Activated CD4-positive, alpha-beta memory T cell treated with anti-CD3 and anti-CD28 coated beads, Interleukin-2, amount 10 ng/mL, durations not matched to agents 7 days and 5 days (primary cell): ENCODE measurements around the gene MACROD1. TPM values are rescaled to one million over a fixed set of nuclear protein-coding genes. Genes with fewer than 3 reads are reported as not detected.

ENCODE experiments used
- CTCF ChIA-PET: fragments of 350-600 bp; sonication (Branson Sonifier 250); formaldehyde crosslinking; loops from one replicate; lab custom pipeline; 2021; ENCODE audit warnings: antibody characterized with exemption, inconsistent platforms; lab: Charles Lee
- POLR2A ChIA-PET: fragments of 350-600 bp; sonication (Branson Sonifier 250); formaldehyde crosslinking; loops from one replicate; lab custom pipeline; 2021; ENCODE audit warnings: antibody characterized with exemption; lab: Charles Lee
- DNase-seq: peaks from one replicate; pipeline ENCODE4 v3.0.0-alpha.2; 2020
- H3K27ac Mint-ChIP-seq: one replicate; pipeline ENCODE4 v1.8.0; 2021; ENCODE audit warnings: mild to moderate bottlenecking, mixed read lengths
- H3K27me3 Mint-ChIP-seq: one replicate; pipeline ENCODE4 v1.8.0; 2021; ENCODE audit warnings: mixed read lengths
- H3K36me3 Mint-ChIP-seq: one replicate; pipeline ENCODE4 v1.8.0; 2021; ENCODE audit warnings: low read depth, mixed read lengths
- H3K4me1 Mint-ChIP-seq: one replicate; pipeline ENCODE4 v1.8.0; 2021; ENCODE audit warnings: mixed read lengths
- H3K4me3 Mint-ChIP-seq: one replicate; pipeline ENCODE4 v1.8.0; 2021; ENCODE audit warnings: mild to moderate bottlenecking, mixed read lengths
- H3K9me3 Mint-ChIP-seq: one replicate; pipeline ENCODE4 v1.8.0; 2021; ENCODE audit warnings: mixed read lengths
- total RNA-seq, 2 experiments: library from RNA; stranded (reverse); gene quantifications; one replicate each; pipeline ENCODE4 v1.2.3, GENCODE V29; 2021

Gene MACROD1
- total RNA-seq, 2 experiments from 2014 or later, result 8.8 to 9.1 TPM

DNA sequence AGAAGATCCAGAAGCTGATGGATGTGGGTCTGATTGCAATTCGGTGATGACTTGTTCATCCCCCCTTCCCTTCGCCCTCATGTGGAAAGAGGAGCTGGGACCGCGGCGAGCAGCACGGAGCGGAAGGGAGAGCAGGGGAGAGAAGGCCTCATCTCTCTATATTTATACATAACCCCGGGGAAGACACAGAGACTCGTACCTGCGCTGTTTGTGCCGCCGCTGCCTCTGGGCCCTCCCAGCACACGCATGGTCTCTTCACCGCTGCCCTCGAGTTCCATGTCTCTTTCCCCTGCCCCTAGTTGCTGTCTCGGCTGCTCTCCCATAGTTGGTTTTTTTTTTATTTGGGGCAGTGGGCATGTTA is 38.1 kb upstream of the MACROD1 start:
- POLR2A ChIA-PET, result interaction anchor here (0.8 to 11.9 kb wide), 11 partner anchors 13 to 230 kb away, joined by 3 to 275 read pairs (median 35); partner anchors contain the start of genes CATSPERZ, CCDC88B, COX8A and ESRRA
- DNase-seq, result no peak
- H3K27ac Mint-ChIP-seq, result peak overlapping the region; percentile 81
- H3K36me3 Mint-ChIP-seq, result peaks cover 84% of the 10 kb centered on the region
- CTCF ChIA-PET, result interaction anchor here (0.7 to 7.0 kb wide), 24 partner anchors 9 to 157 kb away, joined by 3 to 154 read pairs (median 7); partner anchors contain the start of genes BAD, CATSPERZ, DNAJC4 and ESRRA
- H3K4me1 Mint-ChIP-seq, result peaks cover 48% of the 10 kb centered on the region
- H3K4me3 Mint-ChIP-seq, result no peak overlapping the region
- no peaks in the 10 kb centered on the region for H3K9me3 Mint-ChIP-seq
- H3K27me3 Mint-ChIP-seq, result no peaks in the 10 kb centered on the region

GRCh38 chr11:64203421-64204079 is 37.6 kb upstream of the MACROD1 start:
- Mint-ChIP-seq H3K36me3 (peaks cover 84% of the 10 kb centered on the region), H3K4me3 (no peak overlapping the region), H3K27me3 (no peaks in the 10 kb centered on the region), H3K9me3 (no peaks in the 10 kb centered on the region), H3K27ac (peak overlapping the region; percentile 12), H3K4me1 (peaks cover 44% of the 10 kb centered on the region)
- ChIA-PET CTCF (interaction anchor here (0.6 to 7.0 kb wide), 10 partner anchors 11 to 108 kb away, joined by 3 to 154 read pairs (median 14); partner anchors contain the start of genes CATSPERZ, DNAJC4, ESRRA and NUDT22), POLR2A (interaction anchor here (1.7 to 11.9 kb wide), 7 partner anchors 13 to 229 kb away, joined by 3 to 275 read pairs (median 87); partner anchors contain the start of genes CATSPERZ, COX8A, ESRRA and NUDT22)
- DNase-seq, result no peak

DNA sequence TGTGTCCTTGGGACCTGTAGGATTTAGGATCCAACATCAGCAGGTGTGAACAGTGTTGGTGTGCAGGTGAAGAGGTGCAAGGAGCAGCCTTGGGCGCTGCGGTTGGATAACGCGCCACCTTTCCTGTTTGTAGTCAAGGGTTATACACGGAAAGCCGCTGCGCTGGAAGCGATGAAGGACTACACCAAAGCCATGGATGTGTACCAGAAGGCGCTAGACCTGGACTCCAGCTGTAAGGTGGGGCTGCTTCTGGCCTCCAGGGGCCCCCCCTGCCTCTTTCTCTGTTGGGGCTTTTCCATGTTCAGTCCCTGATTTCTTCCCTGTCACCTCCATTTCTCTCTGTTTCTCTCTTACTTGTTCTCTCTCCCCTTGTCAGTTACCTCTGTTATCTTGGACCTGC is 37.1 kb upstream of the MACROD1 start:
- CTCF ChIA-PET, result interaction anchor here (0.6 to 7.0 kb wide), 3 partner anchors 48 to 100 kb away, joined by 3 to 154 read pairs (median 34); partner anchors contain the start of genes CATSPERZ, ESRRA and PLCB3
- DNase-seq, result no peak
- H3K9me3 Mint-ChIP-seq, result no peaks in the 10 kb centered on the region
- H3K27me3 Mint-ChIP-seq, result no peaks in the 10 kb centered on the region
- H3K27ac Mint-ChIP-seq, result no peak overlapping the region
- H3K4me3 Mint-ChIP-seq, result no peak overlapping the region
- POLR2A ChIA-PET, result interaction anchor here (6.1 to 11.9 kb wide), 5 partner anchors 12 to 100 kb away, joined by 77 to 275 read pairs (median 107); partner anchors contain the start of genes CATSPERZ, ESRRA, NUDT22 and PLCB3
- H3K4me1 Mint-ChIP-seq, result peaks cover 40% of the 10 kb centered on the region
- peaks cover 83% of the 10 kb centered on the region for H3K36me3 Mint-ChIP-seq

DNA sequence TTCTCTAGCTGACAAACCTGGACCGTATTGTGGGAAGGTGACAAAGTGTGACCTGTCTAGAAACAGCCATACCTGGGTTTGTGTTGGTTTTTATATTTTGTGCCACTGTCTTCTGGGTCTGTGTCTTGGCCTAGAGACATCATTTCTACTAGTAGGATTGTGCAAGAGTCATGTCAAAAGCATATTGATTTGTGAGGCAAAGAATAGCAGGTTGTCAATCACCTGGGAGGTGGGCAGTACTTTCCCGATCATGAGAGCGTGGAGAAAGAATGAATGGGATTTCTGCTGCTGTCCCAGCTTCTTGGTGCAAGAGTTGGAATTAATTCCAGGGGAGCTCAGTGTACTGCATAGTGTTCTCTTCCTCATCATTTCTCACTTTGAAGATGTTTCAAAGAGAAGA is 35.6 kb upstream of the MACROD1 start:
- ChIA-PET POLR2A (interaction anchor here (1.3 to 1.6 kb wide), 2 partner anchors 11 to 25 kb away, joined by 4 read pairs; partner anchors contain the start of gene NUDT22), CTCF (interaction anchor here (0.6 to 1.7 kb wide), 2 partner anchors 103 to 281 kb away, joined by 3 to 6 read pairs; no protein-coding TSS in a partner anchor)
- DNase-seq, result no peak
- peaks cover 42% of the 10 kb centered on the region for H3K4me1 Mint-ChIP-seq
- H3K27me3 Mint-ChIP-seq, result no peaks in the 10 kb centered on the region
- H3K9me3 Mint-ChIP-seq, result no peaks in the 10 kb centered on the region
- peaks cover 80% of the 10 kb centered on the region for H3K36me3 Mint-ChIP-seq
- H3K4me3 Mint-ChIP-seq, result no peak overlapping the region
- no peak overlapping the region for H3K27ac Mint-ChIP-seq

DNA sequence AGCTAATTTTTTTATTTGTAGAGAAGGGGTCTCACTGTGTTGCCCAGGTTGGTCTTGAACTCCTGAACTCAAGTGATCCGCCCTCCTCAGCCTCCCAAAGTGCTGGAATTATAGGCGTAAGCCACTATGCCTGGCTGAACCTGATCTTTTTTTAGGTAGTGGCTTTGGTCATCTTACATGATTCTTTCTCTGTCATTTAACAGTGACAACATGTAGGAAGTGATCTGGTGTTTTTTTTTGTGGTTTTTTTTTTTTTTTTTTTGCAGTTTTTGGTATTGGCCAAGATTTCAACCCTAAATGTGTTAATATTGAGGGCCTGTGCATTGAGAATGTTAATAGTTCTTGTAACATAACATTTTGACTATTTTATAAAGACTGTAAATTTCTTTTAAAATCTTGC is 32.6 kb upstream of the MACROD1 start:
- no peak for DNase-seq
- no peak overlapping the region for H3K27ac Mint-ChIP-seq
- H3K27me3 Mint-ChIP-seq, result no peaks in the 10 kb centered on the region
- H3K9me3 Mint-ChIP-seq, result no peaks in the 10 kb centered on the region
- ChIA-PET CTCF (interaction anchor here (1.8 kb wide), 1 partner anchor 11 kb away, joined by 7 read pairs; no protein-coding TSS in a partner anchor), POLR2A (interaction anchor here (3.4 to 15.6 kb wide), 2 partner anchors 7 to 12 kb away, joined by 36 to 272 read pairs; partner anchors contain the start of genes FERMT3 and STIP1)
- H3K36me3 Mint-ChIP-seq, result peaks cover 82% of the 10 kb centered on the region
- no peak overlapping the region for H3K4me3 Mint-ChIP-seq
- peaks cover 18% of the 10 kb centered on the region for H3K4me1 Mint-ChIP-seq

DNA sequence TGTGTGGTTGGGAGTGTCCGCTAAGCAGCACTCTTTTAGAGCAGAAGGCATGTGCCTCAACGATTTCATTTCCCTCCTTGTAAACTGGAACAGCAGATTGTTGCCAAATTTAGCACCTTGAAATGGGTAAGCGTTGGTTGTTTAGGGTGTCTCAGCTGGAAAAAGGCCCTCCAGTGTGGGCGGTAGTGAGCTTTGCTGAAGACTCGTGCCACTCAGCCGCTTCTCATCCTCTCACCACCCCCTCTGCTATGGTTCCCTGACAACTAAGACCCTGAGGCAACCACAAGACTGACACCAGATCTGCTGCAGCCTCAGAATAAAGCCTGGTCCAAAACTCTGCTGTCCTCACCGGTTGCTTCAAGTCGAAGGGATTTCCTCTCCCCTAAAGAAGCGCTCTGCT is 30.7 kb upstream of the MACROD1 start:
- POLR2A ChIA-PET, result interaction anchor here (0.7 to 15.6 kb wide), 3 partner anchors 9 to 14 kb away, joined by 3 to 272 read pairs (median 36); partner anchors contain the start of genes FERMT3 and STIP1

GRCh38 chr11:64192434-64192833 is 26.5 kb upstream of the MACROD1 start:
- POLR2A ChIA-PET, result interaction anchor here (1.0 to 15.6 kb wide), 3 partner anchors 13 to 112 kb away, joined by 3 to 272 read pairs (median 3); partner anchors contain the start of gene FERMT3
- Mint-ChIP-seq H3K4me1 (peaks cover 44% of the 10 kb centered on the region), H3K36me3 (peaks cover 68% of the 10 kb centered on the region), H3K4me3 (no peak overlapping the region), H3K27me3 (no peaks in the 10 kb centered on the region), H3K9me3 (no peaks in the 10 kb centered on the region), H3K27ac (peak overlapping the region; percentile 56)
- CTCF ChIA-PET, result interaction anchor here (2.7 kb wide), 1 partner anchor 13 kb away, joined by 10 read pairs; no protein-coding TSS in a partner anchor
- no peak for DNase-seq

More for the DNA sequence above, 30.7 kb upstream of the MACROD1 start:
- Mint-ChIP-seq H3K36me3 (peaks cover 79% of the 10 kb centered on the region), H3K4me1 (peaks cover 24% of the 10 kb centered on the region), H3K27me3 (no peaks in the 10 kb centered on the region), H3K9me3 (no peaks in the 10 kb centered on the region), H3K4me3 (no peak overlapping the region), H3K27ac (peak overlapping the region; percentile 32)
- DNase-seq, result no peak
- CTCF ChIA-PET, result interaction anchor here (0.7 to 1.9 kb wide), 4 partner anchors 10 to 290 kb away, joined by 3 to 7 read pairs (median 5); partner anchors contain the start of gene FERMT3

DNA sequence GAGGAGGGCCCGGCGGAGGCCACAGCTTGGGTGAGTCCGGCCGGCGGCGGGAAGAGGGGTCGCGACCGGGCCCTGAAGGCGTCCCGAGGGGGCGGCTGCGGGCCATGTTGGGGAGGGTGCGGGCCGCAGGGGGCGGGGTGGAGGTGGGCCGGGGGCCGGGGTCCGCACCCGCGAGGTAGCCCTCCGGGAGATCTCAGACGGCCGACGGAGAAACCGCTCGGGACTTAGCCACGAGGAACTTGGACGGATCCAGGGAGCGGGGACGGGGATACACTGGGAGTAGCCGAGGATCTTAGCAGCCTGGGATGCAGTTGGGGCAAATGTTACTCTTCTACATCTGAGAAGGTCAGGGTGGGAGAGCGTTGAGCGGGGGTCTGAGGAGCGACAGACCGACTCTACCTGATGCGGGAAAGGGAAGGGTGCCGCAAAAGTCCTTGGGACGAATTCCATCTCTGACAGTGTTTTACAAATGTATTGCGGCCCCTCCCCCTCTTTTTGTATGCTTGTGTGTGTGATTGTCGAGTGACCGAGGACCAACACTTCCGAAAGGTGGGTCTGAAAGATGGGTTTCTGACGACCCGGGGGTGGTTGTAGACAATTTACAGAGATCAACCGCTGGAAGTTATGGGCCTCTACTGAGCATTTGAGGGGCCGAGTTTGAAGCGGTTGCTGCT is 20.7 kb upstream of the MACROD1 start:
- ChIA-PET CTCF (interaction anchor here (0.6 to 6.5 kb wide), 18 partner anchors 11 to 348 kb away, joined by 3 to 71 read pairs (median 4); partner anchors contain the start of genes CATSPERZ, ESRRA, FERMT3 and FKBP2), POLR2A (interaction anchor here (0.9 to 15.6 kb wide), 23 partner anchors 11 to 1432 kb away, joined by 3 to 272 read pairs (median 9); partner anchors contain the start of genes BAD, ESRRA, FERMT3 and FKBP2)
- peaks cover 55% of the 10 kb centered on the region for H3K4me1 Mint-ChIP-seq
- H3K36me3 Mint-ChIP-seq, result peaks cover 28% of the 10 kb centered on the region
- H3K27me3 Mint-ChIP-seq, result no peaks in the 10 kb centered on the region
- no peaks in the 10 kb centered on the region for H3K9me3 Mint-ChIP-seq
- peak; percentile 67 for DNase-seq
- H3K4me3 Mint-ChIP-seq, result no peak overlapping the region
- no peak overlapping the region for H3K27ac Mint-ChIP-seq

- Mint-ChIP-seq H3K27ac (peak within 1 kb of the TSS; percentile 99), H3K27me3 (no peaks in the 10 kb centered on the region), H3K4me1 (peaks cover 56% of the 10 kb centered on the region), H3K9me3 (no peaks in the 10 kb centered on the region), H3K4me3 (no peak within 1 kb of the TSS), H3K36me3 (peaks cover 28% of the 10 kb centered on the region)
- DNase-seq, result peak; percentile 99
- POLR2A ChIA-PET, result interaction anchor here (0.6 to 15.6 kb wide), 30 partner anchors 11 to 1432 kb away, joined by 3 to 272 read pairs (median 5); partner anchors contain the start of genes BAD, DNAJC4, ESRRA and FERMT3
- CTCF ChIA-PET, result interaction anchor here (0.6 to 6.5 kb wide), 14 partner anchors 10 to 418 kb away, joined by 3 to 71 read pairs (median 4); partner anchors contain the start of genes ESRRA, FERMT3, NUDT22 and PRDX5
Observed at GRCh38 chr11:64185693-64186491, 20.0 kb upstream of the MACROD1 start, which contains the start of gene STIP1. TSS of gene STIP1 (plus strand) at chr11:64186171. CDS start at chr11:64186262, 91 bp downstream.

DNA sequence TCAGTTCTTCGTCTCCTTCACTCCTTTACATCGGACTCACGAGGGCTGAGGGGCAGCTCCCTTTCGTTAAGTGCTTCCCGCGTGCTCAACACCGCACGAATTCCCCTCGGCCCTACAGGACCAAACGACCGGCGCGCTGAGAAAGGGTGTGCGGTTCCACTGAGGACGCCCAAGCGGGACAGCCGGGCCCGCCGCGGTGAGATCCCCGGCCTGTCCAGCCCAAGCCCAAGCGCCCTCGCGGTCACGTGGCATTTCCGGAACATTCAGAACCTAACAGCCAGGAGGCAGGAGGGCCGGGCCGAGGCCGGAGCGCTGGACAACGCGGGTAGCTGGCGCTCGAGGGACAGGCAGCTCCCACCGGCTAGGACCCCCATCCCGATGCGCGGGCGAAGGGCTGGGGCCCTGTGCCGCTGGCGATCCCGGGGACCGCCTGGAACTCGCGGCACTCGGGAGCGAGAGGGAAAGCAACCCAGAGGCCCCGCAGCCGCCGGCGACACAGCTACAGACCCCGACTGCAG is 19.3 kb upstream of the MACROD1 start:
- Mint-ChIP-seq H3K36me3 (peaks cover 23% of the 10 kb centered on the region), H3K4me1 (peaks cover 52% of the 10 kb centered on the region), H3K27ac (peak overlapping the region; percentile 99), H3K4me3 (no peak overlapping the region), H3K27me3 (no peaks in the 10 kb centered on the region), H3K9me3 (no peaks in the 10 kb centered on the region)
- ChIA-PET CTCF (interaction anchor here (0.6 to 6.5 kb wide), 15 partner anchors 10 to 1280 kb away, joined by 3 to 71 read pairs (median 3); partner anchors contain the start of genes FERMT3, PRDX5 and TRMT112), POLR2A (interaction anchor here (0.6 to 15.6 kb wide), 35 partner anchors 10 to 1431 kb away, joined by 3 to 272 read pairs (median 5); partner anchors contain the start of genes BAD, DNAJC4, ESRRA and FERMT3)
- no peak for DNase-seq

- Mint-ChIP-seq H3K27ac (no peak overlapping the region), H3K4me3 (no peak overlapping the region), H3K36me3 (peaks cover 19% of the 10 kb centered on the region), H3K27me3 (no peaks in the 10 kb centered on the region), H3K9me3 (no peaks in the 10 kb centered on the region), H3K4me1 (peaks cover 46% of the 10 kb centered on the region)
- DNase-seq, result no peak
- ChIA-PET POLR2A (interaction anchor here (1.3 to 15.6 kb wide), 6 partner anchors 9 to 182 kb away, joined by 3 to 272 read pairs (median 24); partner anchors contain the start of genes FERMT3, NUDT22 and TRPT1), CTCF (interaction anchor here (1.8 to 6.5 kb wide), 3 partner anchors 10 to 31 kb away, joined by 5 to 71 read pairs (median 6); partner anchors contain the start of gene FERMT3)
Observed at GRCh38 chr11:64183890-64184289, 18.0 kb upstream of the MACROD1 start.
